Esophagus squamous epithelium (tissue), 4 donors: ENCODE measurements around the gene FHIT.

Source experiments
- POLR2A ChIP-seq, 4 donors: fragments of 450-650 bp; IDR thresholded peaks; one replicate each; pipeline ENCODE4 v1.6.1; 2017; ENCODE audit warnings: antibody characterized with exemption in 4 of 4, mild to moderate bottlenecking in 4 of 4, moderate library complexity in 3 of 4
- TF ChIP-seq, protein P1 (sequence below), 6 experiments: fragments of 450-650 bp in 4 of 6; fragments of 200-600 bp in 2 of 6; sonication (generic) in 2 of 6; IDR thresholded peaks; one replicate each; pipeline ENCODE4 v1.5.1; 2016 to 2019; ENCODE audit warnings: antibody characterized with exemption in 6 of 6, mild to moderate bottlenecking in 4 of 6, moderate library complexity in 4 of 6

DNA sequence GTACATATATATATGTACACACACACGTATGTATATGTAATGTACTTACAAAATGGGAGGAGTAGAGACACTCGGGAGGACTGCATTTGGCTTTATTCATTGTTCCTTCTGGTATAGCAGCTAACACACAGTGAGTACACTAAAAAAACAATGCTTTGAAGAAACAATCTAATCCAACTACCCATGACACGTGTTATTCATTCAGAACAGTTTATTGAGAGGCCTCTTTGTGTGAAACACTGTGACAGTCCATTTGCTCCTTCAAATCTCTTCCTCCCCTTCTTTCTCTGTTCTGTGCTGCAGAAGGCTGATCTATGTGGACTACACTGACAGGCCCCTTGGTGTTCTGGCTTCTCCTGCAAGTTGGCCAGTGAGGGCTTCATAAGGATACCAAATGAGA, 1125.6 kb downstream of the FHIT start:
- TF ChIP-seq, protein P1, sequence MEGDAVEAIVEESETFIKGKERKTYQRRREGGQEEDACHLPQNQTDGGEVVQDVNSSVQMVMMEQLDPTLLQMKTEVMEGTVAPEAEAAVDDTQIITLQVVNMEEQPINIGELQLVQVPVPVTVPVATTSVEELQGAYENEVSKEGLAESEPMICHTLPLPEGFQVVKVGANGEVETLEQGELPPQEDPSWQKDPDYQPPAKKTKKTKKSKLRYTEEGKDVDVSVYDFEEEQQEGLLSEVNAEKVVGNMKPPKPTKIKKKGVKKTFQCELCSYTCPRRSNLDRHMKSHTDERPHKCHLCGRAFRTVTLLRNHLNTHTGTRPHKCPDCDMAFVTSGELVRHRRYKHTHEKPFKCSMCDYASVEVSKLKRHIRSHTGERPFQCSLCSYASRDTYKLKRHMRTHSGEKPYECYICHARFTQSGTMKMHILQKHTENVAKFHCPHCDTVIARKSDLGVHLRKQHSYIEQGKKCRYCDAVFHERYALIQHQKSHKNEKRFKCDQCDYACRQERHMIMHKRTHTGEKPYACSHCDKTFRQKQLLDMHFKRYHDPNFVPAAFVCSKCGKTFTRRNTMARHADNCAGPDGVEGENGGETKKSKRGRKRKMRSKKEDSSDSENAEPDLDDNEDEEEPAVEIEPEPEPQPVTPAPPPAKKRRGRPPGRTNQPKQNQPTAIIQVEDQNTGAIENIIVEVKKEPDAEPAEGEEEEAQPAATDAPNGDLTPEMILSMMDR (IDR thresholded peaks at IDR 0.05): no peak
- TF ChIP-seq POLR2A (IDR thresholded peaks at IDR 0.05): no peak
